ENCODE results near the gene HBA2. TPM values are rescaled to one million over a fixed set of nuclear protein-coding genes. Genes with fewer than 3 reads are reported as not detected.
"Not testable (repeated sequence)": the region's sequence is repeated elsewhere in the genome, so short reads cannot be mapped to it uniquely, and the experiment has no call there.

Gene HBA2
- total RNA-seq, 1 donor from 2014 or later, result 232 TPM

DNA sequence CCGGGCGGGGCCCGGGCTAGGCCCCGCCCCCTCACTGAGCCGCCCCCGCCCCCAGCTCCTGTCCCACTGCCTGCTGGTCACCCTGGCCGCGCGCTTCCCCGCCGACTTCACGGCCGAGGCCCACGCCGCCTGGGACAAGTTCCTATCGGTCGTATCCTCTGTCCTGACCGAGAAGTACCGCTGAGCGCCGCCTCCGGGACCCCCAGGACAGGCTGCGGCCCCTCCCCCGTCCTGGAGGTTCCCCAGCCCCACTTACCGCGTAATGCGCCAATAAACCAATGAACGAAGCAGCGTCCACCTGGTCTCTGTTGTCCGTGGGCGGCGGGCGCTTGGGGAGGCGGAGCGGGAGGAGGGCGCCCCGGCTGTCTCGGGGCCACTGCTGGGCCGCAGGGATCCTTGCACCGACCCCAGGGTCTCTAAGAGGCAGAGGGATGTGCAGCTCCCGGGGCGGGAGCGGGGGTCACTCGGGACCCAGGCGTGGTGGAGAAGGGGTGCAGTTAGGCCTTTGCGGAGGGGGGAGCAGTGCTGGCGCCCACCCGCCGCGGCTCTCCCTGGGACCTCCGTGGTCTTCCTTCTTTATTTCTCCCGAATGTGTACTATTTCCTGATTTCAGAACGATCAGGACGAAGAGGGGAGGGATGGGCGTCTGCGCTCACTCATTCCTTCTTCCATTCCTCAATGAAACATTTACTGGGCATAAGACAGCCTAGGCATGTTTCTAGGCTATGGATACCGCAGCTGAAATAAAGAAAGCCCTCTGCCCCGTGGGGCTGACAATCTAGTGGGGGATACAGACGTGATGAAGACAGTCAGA, 18.3 kb upstream of the HBA2 start:
- H3K4me3 ChIP-seq, result peak overlapping the region; percentile 59
- DNase-seq, result no peak
- TF ChIP-seq CTCF (IDR thresholded peaks at IDR 0.05), result no peak
- peak; percentile 52 to 75 for ATAC-seq
- no peaks in the 10 kb centered on the region for H3K36me3 ChIP-seq
- H3K27me3 ChIP-seq (ENCODE audit: low read depth), result peaks cover 16% of the 10 kb centered on the region
- H3K27ac ChIP-seq, result no peak overlapping the region
- H3K9me3 ChIP-seq, result no peaks in the 10 kb centered on the region
- peaks cover 9% of the 10 kb centered on the region for H3K4me1 ChIP-seq
- intact Hi-C loops (cut with DNase I), result no loop called here

DNA sequence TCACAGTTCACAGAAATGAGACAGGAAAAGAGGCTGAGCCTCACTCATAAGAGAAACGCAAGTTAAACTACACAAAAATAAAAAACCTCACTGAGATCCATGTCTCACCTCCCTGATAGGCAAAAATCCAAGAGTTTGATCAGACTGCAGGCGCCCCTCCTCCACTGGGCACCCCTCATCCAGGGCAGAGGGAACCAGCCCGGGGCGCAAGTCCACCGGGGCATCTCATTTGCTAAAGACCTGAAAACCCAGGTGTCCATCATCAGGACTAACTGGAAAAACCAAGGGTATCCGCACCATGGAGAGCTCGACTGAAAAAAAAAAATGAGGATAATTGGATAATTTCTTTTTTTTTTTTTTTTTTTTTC, 17.7 kb upstream of the HBA2 start:
- no peaks in the 10 kb centered on the region for H3K9me3 ChIP-seq
- H3K27me3 ChIP-seq (ENCODE audit: low read depth), result peaks cover 16% of the 10 kb centered on the region
- no peak for TF ChIP-seq CTCF (IDR thresholded peaks at IDR 0.05)
- no peaks in the 10 kb centered on the region for H3K36me3 ChIP-seq
- DNase-seq (no peak), ATAC-seq (no peak)
- intact Hi-C loops (cut with DNase I), result no loop called here
- peak overlapping the region; percentile 59 for H3K4me3 ChIP-seq
- peaks cover 9% of the 10 kb centered on the region for H3K4me1 ChIP-seq
- no peak overlapping the region for H3K27ac ChIP-seq

DNA sequence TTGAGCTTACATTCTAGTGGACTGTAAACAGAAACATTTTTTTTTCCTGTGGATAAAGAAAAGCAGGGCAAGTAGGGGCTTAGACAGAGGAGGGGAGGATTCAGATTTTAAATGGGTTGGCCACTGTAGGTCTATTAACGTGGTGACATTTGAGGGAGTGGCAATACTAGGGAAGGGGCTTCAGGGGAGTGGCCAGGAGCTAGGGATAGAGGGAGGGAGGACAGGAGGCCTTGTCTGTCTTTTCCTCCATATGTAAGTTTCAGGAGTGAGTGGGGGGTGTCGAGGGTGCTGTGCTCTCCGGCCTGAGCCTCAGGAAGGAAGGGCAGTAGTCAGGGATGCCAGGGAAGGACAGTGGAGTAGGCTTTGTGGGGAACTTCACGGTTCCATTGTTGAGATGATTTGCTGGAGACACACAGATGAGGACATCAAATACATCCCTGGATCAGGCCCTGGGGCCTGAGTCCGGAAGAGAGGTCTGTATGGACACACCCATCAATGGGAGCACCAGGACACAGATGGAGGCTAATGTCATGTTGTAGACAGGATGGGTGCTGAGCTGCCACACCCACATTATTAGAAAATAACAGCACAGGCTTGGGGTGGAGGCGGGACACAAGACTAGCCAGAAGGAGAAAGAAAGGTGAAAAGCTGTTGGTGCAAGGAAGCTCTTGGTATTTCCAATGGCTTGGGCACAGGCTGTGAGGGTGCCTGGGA, 13.4 kb upstream of the HBA2 start:
- Histone ChIP-seq H3K4me3 (no peak overlapping the region), H3K4me1 (peaks cover 8% of the 10 kb centered on the region), H3K27ac (no peak overlapping the region), H3K9me3 (no peaks in the 10 kb centered on the region), H3K27me3 (ENCODE audit: low read depth) (peaks cover 28% of the 10 kb centered on the region), H3K36me3 (no peaks in the 10 kb centered on the region)
- intact Hi-C loops (cut with DNase I), result no loop called here
- TF ChIP-seq CTCF (IDR thresholded peaks at IDR 0.05), result no peak
- no peak for ATAC-seq
- DNase-seq, result no peak

DNA sequence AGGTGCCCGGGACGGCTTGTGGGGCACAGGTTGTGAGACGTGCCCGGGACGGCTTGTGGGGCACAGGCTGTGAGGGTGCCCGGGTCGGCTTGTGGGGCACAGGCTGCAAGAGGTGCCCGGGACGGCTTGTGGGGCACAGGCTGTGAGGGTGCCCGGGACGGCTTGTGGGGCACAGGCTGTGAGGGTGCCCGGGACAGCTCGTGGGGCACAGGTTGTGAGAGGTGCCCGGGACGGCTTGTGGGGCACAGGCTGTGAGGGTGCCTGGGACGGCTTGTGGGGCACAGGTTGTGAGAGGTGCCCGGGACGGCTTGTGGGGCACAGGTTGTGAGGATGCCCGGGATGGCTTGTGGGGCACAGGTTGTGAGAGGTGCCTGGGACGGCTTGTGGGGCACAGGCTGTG, 12.4 kb upstream of the HBA2 start:
- DNase-seq; intact Hi-C loops (cut with DNase I); H3K4me1 ChIP-seq; H3K4me3 ChIP-seq; H3K27ac ChIP-seq; ATAC-seq; H3K36me3 ChIP-seq; H3K9me3 ChIP-seq: not testable (repeated sequence)
- peaks cover 22% of the 10 kb centered on the region for H3K27me3 ChIP-seq (ENCODE audit: low read depth)

- no peak overlapping the region for H3K4me3 ChIP-seq
- DNase-seq (no peak), ATAC-seq (no peak)
- H3K36me3 ChIP-seq, result no peaks in the 10 kb centered on the region
- H3K27ac ChIP-seq, result no peak overlapping the region
- intact Hi-C loops (cut with DNase I), result no loop called here
- no peak for TF ChIP-seq CTCF (IDR thresholded peaks at IDR 0.05)
- no peaks in the 10 kb centered on the region for H3K9me3 ChIP-seq
- H3K4me1 ChIP-seq, result peaks cover 8% of the 10 kb centered on the region
- peaks cover 22% of the 10 kb centered on the region for H3K27me3 ChIP-seq (ENCODE audit: low read depth)
Observed at GRCh38 chr16:160691-161190, 11.9 kb upstream of the HBA2 start.

Data from lower lobe of right lung (tissue), 2 donors.